H1 (cell line): ENCODE measurements around the gene OST4. TPM values are rescaled to one million over a fixed set of nuclear protein-coding genes. Genes with fewer than 3 reads are reported as not detected.
A peak's percentile ranks its signal among the peaks of the same experiment; 100 is the strongest.

Experiments used
- CTCF ChIA-PET: fragments of 300-600 bp; sonication (Branson Sonifier 250); formaldehyde crosslinking; loops from one replicate; lab custom pipeline; 2021; ENCODE audit not compliant: partially characterized antibody; lab: Charles Lee
- POLR2A ChIA-PET: fragments of 300-600 bp; sonication (Branson Sonifier 250); formaldehyde crosslinking; loops from one replicate; lab custom pipeline; 2021; ENCODE audit warnings: inconsistent platforms; ENCODE audit not compliant: partially characterized antibody; lab: Charles Lee
- DNase-seq, 2 experiments: peaks; one replicate each; pipeline versions ENCODE4 v3.0.0 to v3.0.0-alpha.2; 2010 to 2022; ENCODE audit warnings: low spot score in 2 of 2, low read depth in 1 of 2, mixed read lengths in 1 of 2
- FAIRE-seq: peaks from 2 replicates; lab custom pipeline; 2011; peaks lifted over from hg19 to GRCh38; lab: Jason Lieb, UNC
- H2AFZ ChIP-seq: 2 replicates; pipeline ENCODE4 v1.8.1; 2012; ENCODE audit warnings: low read length, inconsistent platforms
- H2AK5ac ChIP-seq: 2 replicates; pipeline ENCODE4 v1.6.1; 2013; ENCODE audit warnings: low read depth, low read length
- H2BK120ac ChIP-seq: replicated peaks from 2 replicates; pipeline ENCODE3; 2013; ENCODE audit warnings: low read depth, low read length, inconsistent platforms
- H2BK12ac ChIP-seq: 2 replicates; pipeline ENCODE4 v1.6.1; 2013; ENCODE audit warnings: low read depth, low read length
- H2BK15ac ChIP-seq: 2 replicates; pipeline ENCODE4 v1.6.1; 2013; ENCODE audit warnings: low read length
- H2BK20ac ChIP-seq: 2 replicates; pipeline ENCODE4 v1.6.1; 2013; ENCODE audit warnings: low read length
- H2BK5ac ChIP-seq: 2 replicates; pipeline ENCODE4 v1.6.1; 2013; ENCODE audit warnings: low read depth, low read length
- H3K14ac ChIP-seq: 2 replicates; pipeline ENCODE4 v1.6.1; 2013; ENCODE audit warnings: inconsistent platforms; ENCODE audit not compliant: insufficient read length
- H3K18ac ChIP-seq: 2 replicates; pipeline ENCODE4 v1.6.1; 2013; ENCODE audit warnings: low read length; ENCODE audit errors: extremely low read depth
- H3K23ac ChIP-seq: 2 replicates; pipeline ENCODE4 v1.6.1; 2013; ENCODE audit warnings: inconsistent platforms; ENCODE audit not compliant: insufficient read length
- H3K23me2 ChIP-seq: 2 replicates; pipeline ENCODE4 v1.6.1; 2013; ENCODE audit warnings: low read depth, low read length
- H3K27ac ChIP-seq: 2 replicates; pipeline ENCODE4 v1.6.1; 2011; ENCODE audit warnings: low read depth, low read length, inconsistent platforms
- H3K27me3 ChIP-seq, 4 experiments: replicated peaks in 1 of 4; 1 replicate in 1 of 4; 2 replicates in 3 of 4; pipeline versions ENCODE4 v1.6.1 to v1.8.1; 2011 to 2013; ENCODE audit warnings: low read length in 3 of 4, mild to moderate bottlenecking in 3 of 4, inconsistent platforms in 2 of 4, mixed read lengths in 2 of 4, moderate library complexity in 1 of 4; ENCODE audit not compliant: control insufficient read depth in 3 of 4, insufficient read depth in 3 of 4; ENCODE audit errors: extremely low read depth in 1 of 4
- H3K36me3 ChIP-seq, 4 experiments: 2 replicates each; pipeline versions ENCODE4 v1.6.1 to v1.8.1; 2011 to 2013; ENCODE audit warnings: mild to moderate bottlenecking in 4 of 4, low read length in 3 of 4, moderate library complexity in 2 of 4, control low read depth in 1 of 4, inconsistent platforms in 1 of 4; ENCODE audit not compliant: insufficient read depth in 4 of 4, control insufficient read depth in 2 of 4
- H3K4ac ChIP-seq: replicated peaks from 2 replicates; pipeline ENCODE3; 2013; ENCODE audit warnings: low read length, low read depth, mixed read lengths, inconsistent platforms; ENCODE audit not compliant: insufficient read length
- H3K4me1 ChIP-seq, 4 experiments: replicated peaks in 1 of 4; 1 replicate in 1 of 4; 2 replicates in 3 of 4; pipeline versions ENCODE4 v1.6.1 to v1.8.1; 2011 to 2013; ENCODE audit warnings: low read length in 3 of 4, inconsistent platforms in 2 of 4, mixed read lengths in 1 of 4; ENCODE audit not compliant: insufficient read depth in 4 of 4, control insufficient read depth in 3 of 4
- H3K4me2 ChIP-seq, 2 experiments: 2 replicates each; pipeline versions ENCODE4 v1.6.1 to v1.8.1; 2011 to 2013; ENCODE audit warnings: low read depth in 2 of 2, low read length in 2 of 2, control low read depth in 1 of 2, inconsistent platforms in 1 of 2, mild to moderate bottlenecking in 1 of 2; ENCODE audit not compliant: insufficient read depth in 1 of 2
- H3K4me3 ChIP-seq, 4 experiments: fragments of 200-600, 300-600 bp in 1 of 4; sonication (generic), shearing (Covaris generic), sonication (Bioruptor Twin) in 1 of 4; 2 replicates each; pipeline versions ENCODE4 v1.5.1 to v1.8.1; 2011 to 2016; ENCODE audit warnings: low read length in 4 of 4, low read depth in 3 of 4, control low read depth in 2 of 4, inconsistent platforms in 2 of 4, mild to moderate bottlenecking in 2 of 4, mixed read lengths in 1 of 4, moderate library complexity in 1 of 4; ENCODE audit not compliant: insufficient read depth in 2 of 4; ENCODE audit errors: extremely low read depth in 1 of 4
- H3K56ac ChIP-seq: replicated peaks from 2 replicates; pipeline ENCODE3; 2013; ENCODE audit warnings: low read depth, mild to moderate bottlenecking, mixed read lengths, low read length, inconsistent platforms; ENCODE audit not compliant: insufficient read length
- H3K79me1 ChIP-seq: 2 replicates; pipeline ENCODE4 v1.6.1; 2013; ENCODE audit warnings: low read depth, low read length, control low read depth
- H3K79me2 ChIP-seq, 2 experiments: 2 replicates each; pipeline versions ENCODE4 v1.6.1 to v1.8.1; 2012 to 2013; ENCODE audit warnings: low read length in 2 of 2, mild to moderate bottlenecking in 2 of 2, inconsistent platforms in 1 of 2; ENCODE audit not compliant: insufficient read depth in 2 of 2, control insufficient read depth in 1 of 2
- H3K9ac ChIP-seq, 4 experiments: replicated peaks in 1 of 4; 1 replicate in 1 of 4; 2 replicates in 3 of 4; pipeline versions ENCODE4 v1.6.1 to v1.8.1; 2011 to 2013; ENCODE audit warnings: low read depth in 3 of 4, low read length in 3 of 4, control low read depth in 2 of 4, mild to moderate bottlenecking in 2 of 4, moderate library complexity in 2 of 4, inconsistent platforms in 1 of 4; ENCODE audit errors: extremely low read depth in 1 of 4
- H3K9me3 ChIP-seq, 2 experiments: 2 replicates each; pipeline versions ENCODE4 v1.6.1 to v1.8.1; 2012 to 2013; ENCODE audit warnings: mild to moderate bottlenecking in 2 of 2, moderate library complexity in 2 of 2, control low read depth in 1 of 2, inconsistent platforms in 1 of 2, low read depth in 1 of 2, low read length in 1 of 2, mixed read lengths in 1 of 2; ENCODE audit not compliant: insufficient read depth in 2 of 2
- H4K20me1 ChIP-seq, 2 experiments: replicated peaks in 1 of 2; 2 replicates each; pipeline versions ENCODE3 to v1.8.1; 2011 to 2013; ENCODE audit warnings: inconsistent platforms in 2 of 2, low read length in 2 of 2, mild to moderate bottlenecking in 1 of 2; ENCODE audit not compliant: insufficient read depth in 2 of 2, control insufficient read depth in 1 of 2
- H4K5ac ChIP-seq: 2 replicates; pipeline ENCODE4 v1.6.1; 2013; ENCODE audit warnings: low read length, low read depth, mixed read lengths, inconsistent platforms; ENCODE audit not compliant: insufficient read length
- H4K8ac ChIP-seq: 2 replicates; pipeline ENCODE4 v1.8.0; 2013; ENCODE audit warnings: mild to moderate bottlenecking, moderate library complexity, low read length, inconsistent platforms; ENCODE audit not compliant: insufficient read depth; ENCODE audit errors: extremely low read depth
- H4K91ac ChIP-seq: replicated peaks from 2 replicates; pipeline ENCODE3; 2013; ENCODE audit warnings: low read length, mixed read lengths, inconsistent platforms; ENCODE audit not compliant: insufficient read length
- BCL11A ChIP-seq, 2 experiments: IDR thresholded peaks; one replicate each; pipeline ENCODE4 v1.6.1; 2011; ENCODE audit warnings: low read depth in 2 of 2, low read length in 2 of 2, mild to moderate bottlenecking in 2 of 2
- CREB1 ChIP-seq: IDR thresholded peaks from 2 replicates; pipeline ENCODE4 v1.6.1; 2012; ENCODE audit warnings: inconsistent platforms
- GABPA ChIP-seq: IDR thresholded peaks from 2 replicates; pipeline ENCODE4 v1.6.1; 2011; ENCODE audit warnings: mild to moderate bottlenecking, low read length, moderate library complexity, borderline replicate concordance; ENCODE audit not compliant: insufficient read depth
- KDM4A ChIP-seq: IDR thresholded peaks from one replicate; pipeline ENCODE4 v1.7.1; 2012; ENCODE audit warnings: low read depth, mild to moderate bottlenecking, moderate library complexity, low read length, inconsistent platforms; ENCODE audit not compliant: severe bottlenecking
- POLR2AphosphoS5 ChIP-seq: IDR thresholded peaks from 2 replicates; pipeline ENCODE4 v1.6.1; 2011; ENCODE audit warnings: low read depth, low read length
- SIN3A ChIP-seq, 2 experiments: IDR thresholded peaks in 1 of 2; conservative IDR thresholded peaks in 1 of 2; 2 replicates each; pipeline ENCODE4 v1.6.1; 2011 to 2012; ENCODE audit warnings: low read length in 2 of 2, improper control_type of control experiment in 1 of 2, low read depth in 1 of 2, mild to moderate bottlenecking in 1 of 2
- SP2 ChIP-seq: IDR thresholded peaks from 2 replicates; pipeline ENCODE4 v1.6.1; 2012; ENCODE audit warnings: mild to moderate bottlenecking, low read length, inconsistent platforms
- TAF7 ChIP-seq: optimal IDR thresholded peaks from 2 replicates; pipeline ENCODE3; 2011; ENCODE audit warnings: low read depth, mild to moderate bottlenecking, inconsistent platforms, low read length, moderate library complexity, borderline replicate concordance
- WGBS, 2 experiments: shearing (Covaris generic) in 1 of 2; methylation state at CpG; one replicate each; pipeline versions ENCODE4 v1.1.6 to v1.1.7; 2013 to 2015; ENCODE audit warnings: low lambda C conversion rate in 2 of 2, mixed read lengths in 2 of 2, inconsistent platforms in 1 of 2, low coverage in 1 of 2, missing lambda C conversion rate in 1 of 2; ENCODE audit not compliant: insufficient replicate concordance in 2 of 2, insufficient coverage in 1 of 2, insufficient read length in 1 of 2; ENCODE audit errors: extremely low coverage in 1 of 2, missing lambda C conversion rate in 1 of 2; 5-methylcytosine and 5-hydroxymethylcytosine counted together
- long read RNA-seq, 2 experiments: library from RNA in 1 of 2; library from capped mRNA in 1 of 2; stranded (forward); transcript quantifications; one replicate each; pipeline ENCODE4 v2.0.0, GENCODE V29; 2021; ENCODE audit warnings: inconsistent platforms in 1 of 2
- polyA minus RNA-seq, 3 experiments: library from RNA; depleted of rRNA, polyadenylated mRNA; stranded (reverse); fragments of >200 nt; gene quantifications; 1 replicate in 2 of 3; 2 replicates in 1 of 3; pipeline ENCODE4 v1.2.3, GENCODE V29; 2011
- polyA plus RNA-seq, 7 experiments: library from polyadenylated mRNA; depleted of rRNA in 3 of 7; stranded (reverse) in 5 of 7; unstranded in 2 of 7; fragments of >200 nt in 5 of 7; fragments of 200-250 nt in 2 of 7; gene quantifications; 1 replicate in 5 of 7; 2 replicates in 1 of 7; 4 replicates in 1 of 7; pipeline versions ENCODE4 v1.2.1 to v1.2.3, GENCODE V29; 2011 to 2013; ENCODE audit warnings: missing spikeins in 2 of 7, mixed read lengths in 2 of 7
- total RNA-seq: library from RNA; stranded (reverse); fragmentation: NEBNext Ultra II Directional; extraction: Animal tissue kit (Norgen Biotek cat#: 25700); gene quantifications from 2 replicates; pipeline ENCODE4 v1.2.1, GENCODE V29; 2021

OST4 gene
- total RNA-seq (212 and 225 TPM in 2 replicates), polyA plus RNA-seq (2011; rRNA removed) (865 and 906 TPM in 2 replicates), polyA minus RNA-seq (2011; rRNA and poly(A)+ RNA removed) (164 and 185 TPM in 2 replicates)
- 368 TPM for polyA plus RNA-seq (2011; cell fraction: cytosol; rRNA removed)
- 358 TPM for polyA plus RNA-seq (2011; cell fraction: nucleus; rRNA removed)
- 242 to 359 TPM (median 313 TPM) in 4 replicates for polyA plus RNA-seq (2012, experiment 1 of 2)
- polyA plus RNA-seq (2012, experiment 2 of 2) = 550 TPM
- 754 TPM for polyA plus RNA-seq (2013, experiment 1 of 2)
- polyA plus RNA-seq (2013, experiment 2 of 2) = 766 TPM
- polyA minus RNA-seq (2011; cell fraction: cytosol; rRNA and poly(A)+ RNA removed) = 376 TPM
- 147 TPM for polyA minus RNA-seq (2011; cell fraction: nucleus; rRNA and poly(A)+ RNA removed)
- long read RNA-seq, experiment 1, transcript OST4-201 (2 exons, 559 nt) = minor isoform, 14 of 231 reads
- long read RNA-seq, experiment 1, transcript OST4-203 (3 exons, 561 nt) = major isoform, 215 of 231 reads
- long read RNA-seq, experiment 1, partial matches to known transcripts = 1 of 231 reads
- long read RNA-seq, experiment 1, other reads (novel, unspliced or antisense) = 1 of 231 reads
- long read RNA-seq, experiment 2 = 0 reads

- H4K20me1 ChIP-seq = peaks cover 0 to 6% of the 10 kb centered on the region in 2 experiments
- peak within 1 kb of the TSS; percentile 83 for H3K18ac ChIP-seq
- POLR2A ChIA-PET = interaction anchor here (0.6 to 18.5 kb wide), 8 partner anchors 12 to 146 kb away, joined by 3 to 441 read pairs (median 4); partner anchors contain the start of genes ABHD1, AGBL5, CAD and TMEM214
- peak within 1 kb of the TSS; percentile 82 to 99 (median 93) for H3K4me3 ChIP-seq
- peak within 1 kb of the TSS; percentile 94 to 99 for H3K4me2 ChIP-seq
- no peak within 1 kb of the TSS for H2BK120ac ChIP-seq
- peaks cover 0 to 7% (median 4%) of the 10 kb centered on the region in 4 experiments; a peak in 5 of 7 replicates for H3K4me1 ChIP-seq
- no peak within 1 kb of the TSS for H2BK20ac ChIP-seq
- DNase-seq (peak; percentile 58 to 94), FAIRE-seq (no peak)
- peak within 1 kb of the TSS; percentile 96 for H3K4ac ChIP-seq
- H3K27me3 ChIP-seq = 0 out of 7 replicates have a peak, but pooled peaks cover 0 to 3% (median 0%) of the 10 kb centered on the region in 4 experiments
- H3K9me3 ChIP-seq = no peaks in the 10 kb centered on the region
- no peak within 1 kb of the TSS for H2AK5ac ChIP-seq
- peak within 1 kb of the TSS; percentile 71; the same call in 1 of the 2 replicates for H3K27ac ChIP-seq
- 0% methylated on average over 61 of the region's 86 CpGs; no CpG with 5 or more reads in 1 of the 2 experiments for WGBS, 2 experiments
- H3K14ac ChIP-seq = no peak within 1 kb of the TSS
- peak within 1 kb of the TSS; percentile 78 to 87 (median 86) for H3K9ac ChIP-seq
- H2BK5ac ChIP-seq = peak within 1 kb of the TSS; percentile 66
- H3K79me2 ChIP-seq = peaks cover 0 to 12% of the 10 kb centered on the region in 2 experiments; a peak in 3 of 4 replicates
- peak within 1 kb of the TSS; percentile 77 for H4K91ac ChIP-seq
- CTCF ChIA-PET = interaction anchor here (0.8 to 2.7 kb wide), 8 partner anchors 9 to 169 kb away, joined by 3 to 20 read pairs (median 4); partner anchors contain the start of gene PREB
- peak within 1 kb of the TSS; percentile 75 for H4K5ac ChIP-seq
- 0 out of 2 replicates have a peak within 1 kb of the TSS, but pooled peaks have one; percentile 61 for H2AFZ ChIP-seq
- no peak within 1 kb of the TSS for H3K23ac ChIP-seq
- peak within 1 kb of the TSS; percentile 28; the same call in 1 of the 2 replicates for H2BK12ac ChIP-seq
- H3K36me3 ChIP-seq = peaks cover 10 to 29% (median 16%) of the 10 kb centered on the region in 4 experiments; a peak in 7 of 8 replicates
- peaks cover 12% of the 10 kb centered on the region; the same call in 1 of the 2 replicates for H3K79me1 ChIP-seq
- H3K23me2 ChIP-seq = peaks cover 14% of the 10 kb centered on the region; the same call in 1 of the 2 replicates
- H4K8ac ChIP-seq = peak within 1 kb of the TSS; percentile 91
- peak within 1 kb of the TSS; percentile 72 for H3K56ac ChIP-seq
- H2BK15ac ChIP-seq = no peak within 1 kb of the TSS
- TF ChIP-seq CREB1 (peak; percentile 54), SIN3A (conservative IDR thresholded peaks at IDR 0.05 in 1 of 2, IDR thresholded peaks at IDR 0.05 in 1 of 2; ENCODE audit: low read depth in 1 of 2, low read length in 2 of 2) (peak in 1 of 2 experiments; percentile 83; a peak in 2 of 4 replicates), BCL11A (IDR thresholded peaks at IDR 0.05; ENCODE audit: low read depth in 2 of 2, low read length in 2 of 2) (no peak), POLR2AphosphoS5 (peak; percentile 85), TAF7 (peak; percentile 15), SP2 (peak; percentile 72), KDM4A (peak; percentile 77), GABPA (peak; percentile 90)
Measured at GRCh38 chr2:27071277-27071989, at the start of gene OST4. TSS of gene OST4 (minus strand) at chr2:27071654.
